Suprapubic skin (tissue), 4 donors: Measurements from ENCODE around the gene GADD45G.

Experiments
- EP300 ChIP-seq: sonication (generic); formaldehyde crosslinking; IDR thresholded peaks from one replicate; pipeline ENCODE4 v1.6.1; 2017; ENCODE audit warnings: antibody characterized with exemption
- POLR2A ChIP-seq, 2 donors: fragments of 450-650 bp; IDR thresholded peaks; one replicate each; pipeline ENCODE4 v1.6.1; 2017; ENCODE audit warnings: antibody characterized with exemption in 2 of 2, mild to moderate bottlenecking in 2 of 2, moderate library complexity in 2 of 2
- POLR2AphosphoS5 ChIP-seq, 3 donors: sonication (generic); formaldehyde crosslinking; IDR thresholded peaks; one replicate each; pipeline ENCODE4 v1.6.1; 2017; ENCODE audit warnings: antibody characterized with exemption in 3 of 3
- TF ChIP-seq, protein P1 (sequence below), 2 donors: fragments of 200-600 bp in 1 of 2; fragments of 450-650 bp in 1 of 2; sonication (generic) in 1 of 2; IDR thresholded peaks; one replicate each; pipeline ENCODE4 v1.5.1; 2016 to 2019; ENCODE audit warnings: antibody characterized with exemption in 2 of 2, mild to moderate bottlenecking in 1 of 2, moderate library complexity in 1 of 2

DNA sequence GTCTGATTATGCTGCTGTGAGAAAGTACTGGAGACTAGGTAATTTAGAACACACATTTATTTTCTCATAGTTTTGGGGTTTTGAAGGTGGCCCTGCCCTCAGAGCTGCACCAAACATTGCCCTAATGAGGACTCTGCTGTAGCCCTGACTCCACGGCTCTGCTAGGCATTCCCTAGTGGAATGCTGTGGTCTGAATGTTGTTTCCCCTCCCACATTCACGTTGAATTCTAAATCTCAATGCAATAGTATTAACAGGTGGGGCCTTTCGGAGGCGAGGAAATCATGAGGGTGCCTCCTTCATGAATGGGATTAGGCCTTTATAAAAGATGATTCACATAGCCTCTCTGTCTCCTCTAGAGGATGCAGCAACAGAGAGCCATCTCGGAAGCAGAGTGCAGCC, 25.7 kb downstream of the GADD45G start:
- TF ChIP-seq, protein P1, sequence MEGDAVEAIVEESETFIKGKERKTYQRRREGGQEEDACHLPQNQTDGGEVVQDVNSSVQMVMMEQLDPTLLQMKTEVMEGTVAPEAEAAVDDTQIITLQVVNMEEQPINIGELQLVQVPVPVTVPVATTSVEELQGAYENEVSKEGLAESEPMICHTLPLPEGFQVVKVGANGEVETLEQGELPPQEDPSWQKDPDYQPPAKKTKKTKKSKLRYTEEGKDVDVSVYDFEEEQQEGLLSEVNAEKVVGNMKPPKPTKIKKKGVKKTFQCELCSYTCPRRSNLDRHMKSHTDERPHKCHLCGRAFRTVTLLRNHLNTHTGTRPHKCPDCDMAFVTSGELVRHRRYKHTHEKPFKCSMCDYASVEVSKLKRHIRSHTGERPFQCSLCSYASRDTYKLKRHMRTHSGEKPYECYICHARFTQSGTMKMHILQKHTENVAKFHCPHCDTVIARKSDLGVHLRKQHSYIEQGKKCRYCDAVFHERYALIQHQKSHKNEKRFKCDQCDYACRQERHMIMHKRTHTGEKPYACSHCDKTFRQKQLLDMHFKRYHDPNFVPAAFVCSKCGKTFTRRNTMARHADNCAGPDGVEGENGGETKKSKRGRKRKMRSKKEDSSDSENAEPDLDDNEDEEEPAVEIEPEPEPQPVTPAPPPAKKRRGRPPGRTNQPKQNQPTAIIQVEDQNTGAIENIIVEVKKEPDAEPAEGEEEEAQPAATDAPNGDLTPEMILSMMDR (IDR thresholded peaks at IDR 0.05), result no peak
- TF ChIP-seq POLR2A (IDR thresholded peaks at IDR 0.05), result no peak
- TF ChIP-seq POLR2AphosphoS5 (IDR thresholded peaks at IDR 0.05), result no peak
- TF ChIP-seq EP300, result no peak
